Coronary artery (tissue), 2 donors: Measurements from ENCODE around the gene SEPTIN1.
"Not testable (repeated sequence)": the region's sequence is repeated elsewhere in the genome, so short reads cannot be mapped to it uniquely, and the experiment has no call there.

ENCODE experiments used
- DNase-seq: peaks from one replicate; pipeline ENCODE4 v3.0.0-alpha.2; 2017; ENCODE audit warnings: low spot score
- H3K27ac ChIP-seq, 2 donors: fragments of 200-600 bp; sonication (generic); one replicate each; pipeline ENCODE4 v1.5.1; 2016 to 2019
- H3K4me3 ChIP-seq: fragments of 200-600 bp; sonication (generic); 2 replicates; pipeline ENCODE4 v1.5.1; 2016; ENCODE audit warnings: mild to moderate bottlenecking, moderate library complexity
- TF ChIP-seq, protein P1 (sequence below): fragments of 200-600 bp; sonication (generic); IDR thresholded peaks from one replicate; pipeline ENCODE4 v1.5.1; 2019; ENCODE audit warnings: antibody characterized with exemption

The SEPTIN1 gene

GRCh38 chr16:30398661-30399434, 16.5 kb upstream of the SEPTIN1 start:
- peak overlapping the region; percentile 59 to 89 for H3K27ac ChIP-seq
- TF ChIP-seq, protein P1, sequence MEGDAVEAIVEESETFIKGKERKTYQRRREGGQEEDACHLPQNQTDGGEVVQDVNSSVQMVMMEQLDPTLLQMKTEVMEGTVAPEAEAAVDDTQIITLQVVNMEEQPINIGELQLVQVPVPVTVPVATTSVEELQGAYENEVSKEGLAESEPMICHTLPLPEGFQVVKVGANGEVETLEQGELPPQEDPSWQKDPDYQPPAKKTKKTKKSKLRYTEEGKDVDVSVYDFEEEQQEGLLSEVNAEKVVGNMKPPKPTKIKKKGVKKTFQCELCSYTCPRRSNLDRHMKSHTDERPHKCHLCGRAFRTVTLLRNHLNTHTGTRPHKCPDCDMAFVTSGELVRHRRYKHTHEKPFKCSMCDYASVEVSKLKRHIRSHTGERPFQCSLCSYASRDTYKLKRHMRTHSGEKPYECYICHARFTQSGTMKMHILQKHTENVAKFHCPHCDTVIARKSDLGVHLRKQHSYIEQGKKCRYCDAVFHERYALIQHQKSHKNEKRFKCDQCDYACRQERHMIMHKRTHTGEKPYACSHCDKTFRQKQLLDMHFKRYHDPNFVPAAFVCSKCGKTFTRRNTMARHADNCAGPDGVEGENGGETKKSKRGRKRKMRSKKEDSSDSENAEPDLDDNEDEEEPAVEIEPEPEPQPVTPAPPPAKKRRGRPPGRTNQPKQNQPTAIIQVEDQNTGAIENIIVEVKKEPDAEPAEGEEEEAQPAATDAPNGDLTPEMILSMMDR: no peak
- DNase-seq: no peak
- H3K4me3 ChIP-seq: no peak overlapping the region

GRCh38 chr16:30397776-30398660, 15.7 kb upstream of the SEPTIN1 start:
- no peak for DNase-seq
- no peak overlapping the region for H3K27ac ChIP-seq
- TF ChIP-seq, protein P1: no peak
- H3K4me3 ChIP-seq: no peak overlapping the region

DNA sequence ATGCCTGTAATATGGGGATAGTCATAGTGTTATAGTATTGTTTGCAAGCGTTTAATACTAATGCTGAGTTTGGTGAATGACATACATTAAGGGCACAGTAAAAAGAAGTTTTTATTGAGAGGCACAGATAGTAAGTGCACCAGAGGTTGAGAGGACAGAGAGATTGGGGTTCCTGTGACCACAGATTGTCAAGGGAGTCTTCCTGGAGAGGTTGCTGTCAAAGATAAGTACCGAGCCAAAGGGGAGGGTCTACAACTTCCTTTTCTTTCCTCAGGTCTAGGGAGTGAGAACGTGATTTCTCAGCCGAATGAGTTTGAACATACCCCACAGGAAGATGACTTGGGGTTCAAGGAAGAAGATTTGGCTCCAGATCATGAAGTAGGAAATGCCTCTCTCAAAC, 14.7 kb upstream of the SEPTIN1 start:
- no peak for DNase-seq
- Histone ChIP-seq H3K27ac (no peak overlapping the region), H3K4me3 (no peak overlapping the region)
- TF ChIP-seq, protein P1: no peak

DNA sequence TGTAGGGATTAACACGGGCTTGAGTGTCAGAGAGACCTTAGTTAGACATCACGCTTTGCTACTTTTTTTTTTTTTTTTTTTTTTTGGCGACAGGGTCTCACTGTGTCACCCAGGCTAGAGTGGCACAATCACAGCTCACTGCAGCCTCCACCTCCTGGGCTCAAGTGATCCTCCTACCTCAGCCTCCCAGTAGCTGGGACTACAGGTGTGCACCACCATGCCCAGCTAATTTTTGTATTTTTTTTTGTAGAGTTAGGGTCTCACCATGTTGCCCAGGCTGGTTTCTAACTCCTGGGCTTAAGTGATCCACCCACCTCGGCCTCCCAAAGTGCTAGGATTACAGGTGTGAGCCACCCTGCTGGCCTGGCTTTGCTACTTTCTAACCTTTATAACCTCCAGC, 14.3 kb upstream of the SEPTIN1 start:
- not testable (repeated sequence) for H3K27ac ChIP-seq, H3K4me3 ChIP-seq, DNase-seq

DNA sequence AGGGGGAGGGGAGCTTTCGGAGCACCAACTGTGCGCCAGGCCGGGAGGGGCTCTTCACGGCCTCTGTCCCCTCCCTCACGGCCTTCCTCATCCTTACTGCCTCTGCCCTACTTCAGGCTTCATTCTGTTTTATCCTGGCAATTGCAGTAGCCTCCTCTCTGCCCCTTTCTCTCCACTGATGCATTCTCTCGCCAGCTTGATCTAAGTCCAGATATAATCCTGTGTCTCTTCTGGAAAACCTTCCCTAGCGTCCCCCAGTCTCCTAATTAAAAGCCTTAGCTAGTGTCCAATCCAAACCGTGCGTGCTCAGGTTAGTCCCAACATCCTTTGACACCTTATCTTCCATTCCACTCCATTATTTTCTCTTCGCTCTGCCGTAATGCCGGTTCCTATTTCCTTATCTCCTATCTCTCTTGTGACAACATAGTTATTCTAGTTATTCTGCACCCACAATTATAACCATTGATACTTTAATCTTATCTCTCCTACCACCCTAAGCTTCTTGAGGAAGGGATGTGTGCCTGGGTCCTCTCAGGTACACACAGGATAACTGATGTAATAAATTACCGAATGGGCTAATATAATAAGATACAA, 13.7 kb upstream of the SEPTIN1 start:
- Histone ChIP-seq H3K27ac (peak overlapping the region; percentile 70 to 92), H3K4me3 (peak overlapping the region; percentile 93)
- TF ChIP-seq, protein P1: no peak
- DNase-seq: no peak

- Histone ChIP-seq H3K4me3 (peak within 1 kb of the TSS; percentile 93), H3K27ac (peak within 1 kb of the TSS; percentile 70 to 92)
- DNase-seq: peak; percentile 89
- TF ChIP-seq, protein P1: no peak
Measured at GRCh38 chr16:30395155-30395991, 13.0 kb upstream of the SEPTIN1 start, which contains the start of gene ZNF48. Gene ZNF48, plus strand, starts transcription at chr16:30395420. Its CDS starts 375 bp downstream, at chr16:30395795.
